Spleen (tissue), 11 donors: Measurements from ENCODE around the gene UNC50. TPM values are rescaled to one million over a fixed set of nuclear protein-coding genes. Genes with fewer than 3 reads are reported as not detected.

Source experiments
- DNase-seq: peaks from one replicate; pipeline ENCODE4 v3.0.0-alpha.2; 2020
- H3K27ac ChIP-seq, 8 donors: fragments of 200-600 bp; sonication (generic) in 7 of 8; 1 replicate in 4 of 8; 2 replicates in 4 of 8; pipeline versions ENCODE4 v1.5.0 to v1.8.0; 2016 to 2021; ENCODE audit warnings: inconsistent platforms in 4 of 8, mild to moderate bottlenecking in 4 of 8, moderate library complexity in 1 of 8
- H3K27me3 ChIP-seq, 7 donors: fragments of 200-600 bp; sonication (generic) in 6 of 7; replicated peaks in 1 of 7; 1 replicate in 4 of 7; 2 replicates in 3 of 7; pipeline versions ENCODE4 v1.5.0 to v1.8.0; 2016 to 2021; ENCODE audit warnings: inconsistent platforms in 3 of 7, mild to moderate bottlenecking in 1 of 7
- H3K36me3 ChIP-seq, 6 donors: fragments of 200-600 bp; sonication (generic) in 5 of 6; 1 replicate in 4 of 6; 2 replicates in 2 of 6; pipeline versions ENCODE4 v1.5.0 to v1.8.0; 2016 to 2021; ENCODE audit warnings: inconsistent platforms in 2 of 6
- H3K4me1 ChIP-seq, 6 donors: fragments of 200-600 bp; sonication (generic) in 5 of 6; 1 replicate in 3 of 6; 2 replicates in 3 of 6; pipeline versions ENCODE4 v1.5.0 to v1.8.0; 2016 to 2021; ENCODE audit warnings: inconsistent platforms in 3 of 6
- H3K4me3 ChIP-seq, 8 donors: fragments of 200-600 bp; sonication (generic) in 7 of 8; 1 replicate in 4 of 8; 2 replicates in 4 of 8; pipeline versions ENCODE4 v1.5.0 to v1.8.0; 2016 to 2021; ENCODE audit warnings: inconsistent platforms in 4 of 8, mild to moderate bottlenecking in 4 of 8, moderate library complexity in 2 of 8
- H3K9me3 ChIP-seq, 8 donors: fragments of 200-600 bp; sonication (generic) in 7 of 8; 1 replicate in 4 of 8; 2 replicates in 4 of 8; pipeline versions ENCODE4 v1.5.0 to v1.8.0; 2016 to 2021; ENCODE audit warnings: inconsistent platforms in 4 of 8
- CTCF ChIP-seq, 11 experiments: fragments of 200-600 bp in 7 of 11; fragments of 450-650 bp in 4 of 11; sonication (generic) in 4 of 11; IDR thresholded peaks in 8 of 11; conservative IDR thresholded peaks in 3 of 11; 1 replicate in 7 of 11; 2 replicates in 4 of 11; pipeline versions ENCODE4 v1.4.0 to v1.8.0; 2016 to 2021; ENCODE audit warnings: antibody characterized with exemption in 11 of 11, inconsistent platforms in 4 of 11, mild to moderate bottlenecking in 1 of 11
- POLR2A ChIP-seq, 3 donors: fragments of 450-650 bp; IDR thresholded peaks; one replicate each; pipeline ENCODE4 v1.5.1; 2017; ENCODE audit warnings: antibody characterized with exemption in 3 of 3, mild to moderate bottlenecking in 1 of 3
- POLR2AphosphoS5 ChIP-seq, 3 donors: sonication (generic); formaldehyde crosslinking; IDR thresholded peaks; one replicate each; pipeline ENCODE4 v1.5.1; 2017; ENCODE audit warnings: antibody characterized with exemption in 3 of 3
- WGBS, 5 donors: extraction: QIAGEN DNeasy Blood & Tissue Kit in 3 of 5; methylation state at CpG; one replicate each; pipeline versions ENCODE4 v1.1.5 to v1.1.7; 2013 to 2018; 5-methylcytosine and 5-hydroxymethylcytosine counted together
- intact Hi-C: fragments of 100-400 bp; cut with DNase I; formaldehyde crosslinking; loops from one replicate; pipeline ENCODE4 v1.15.0; 2023; ENCODE audit warnings: low total_unique reads
- polyA plus RNA-seq, 3 donors: library from polyadenylated mRNA; stranded (reverse); fragments of 200-250 nt; gene quantifications; one replicate each; pipeline ENCODE4 v1.2.1, GENCODE V29; 2013
- total RNA-seq, 7 donors: library from RNA; depleted of rRNA in 3 of 7; stranded (reverse); fragments of >200 nt in 3 of 7; fragmentation: NEBNext Ultra II Directional in 4 of 7; extraction: Animal tissue kit (Norgen Biotek cat#: 25700) in 4 of 7; gene quantifications; one replicate each; pipeline versions ENCODE4 v1.1.0 to v1.2.1, GENCODE V29; 2016 to 2021
- donor health status: healthy with polysubstance abuse.
- donor health status: DM: no; HTN: no; CAD: no; lungs with moderate emphysema.
- donor health status: DM: no; HTN: no; CAD: no.
- donor health status: Bipolar disorder and iron deficiency.
- donor health status: healthy.
- donor health status: DM: no; HTN: no; CAD: no.
- donor health status: DM: yes; HTN: yes; CAD: no.

Gene UNC50
- total and polyA plus RNA-seq, 10 donors, result 32.1 to 56.5 (median 43.3) TPM

GRCh38 chr2:98564541-98565132 is 43.8 kb upstream of the UNC50 start:
- intact Hi-C loops, result no loop called here
- no peaks in the 10 kb centered on the region for H3K27me3 ChIP-seq
- peaks cover 0 to 100% (median 82%) of the 10 kb centered on the region in 6 donors for H3K36me3 ChIP-seq
- TF ChIP-seq POLR2AphosphoS5 (IDR thresholded peaks at IDR 0.05), result peak in 2 of 3 donors; percentile 12 to 33
- no peak for TF ChIP-seq POLR2A (IDR thresholded peaks at IDR 0.05)
- no peak overlapping the region for H3K4me3 ChIP-seq
- no peak overlapping the region for H3K27ac ChIP-seq
- H3K4me1 ChIP-seq, result peaks cover 0 to 9% (median 0%) of the 10 kb centered on the region in 6 donors
- no peaks in the 10 kb centered on the region for H3K9me3 ChIP-seq
- no peak for DNase-seq
- WGBS, 5 donors, result 78 to 89% (median 81%) methylated on average over 16 to 17 of the region's 17 CpGs

GRCh38 chr2:98565286-98565860 is 43.0 kb upstream of the UNC50 start:
- Histone ChIP-seq H3K27ac (no peak overlapping the region), H3K27me3 (no peaks in the 10 kb centered on the region), H3K4me1 (peaks cover 0 to 7% (median 0%) of the 10 kb centered on the region in 6 donors), H3K4me3 (no peak overlapping the region), H3K36me3 (peaks cover 0 to 100% (median 83%) of the 10 kb centered on the region in 6 donors), H3K9me3 (no peaks in the 10 kb centered on the region)
- DNase-seq, result no peak
- no peak for TF ChIP-seq POLR2AphosphoS5 (IDR thresholded peaks at IDR 0.05)
- TF ChIP-seq CTCF (IDR thresholded peaks at IDR 0.05 in 8 of 11, conservative IDR thresholded peaks at IDR 0.05 in 3 of 11), result no peak
- TF ChIP-seq POLR2A (IDR thresholded peaks at IDR 0.05), result no peak
- intact Hi-C loops, result no loop called here
- WGBS, 5 donors, result 74 to 93% (median 84%) methylated on average over 9 of the region's 9 CpGs

- Histone ChIP-seq H3K27ac (no peak overlapping the region), H3K36me3 (peaks cover 0 to 100% (median 85%) of the 10 kb centered on the region in 6 donors), H3K4me3 (no peak overlapping the region), H3K9me3 (no peaks in the 10 kb centered on the region), H3K4me1 (peaks cover 0 to 7% (median 0%) of the 10 kb centered on the region in 6 donors), H3K27me3 (no peaks in the 10 kb centered on the region)
- no peak for DNase-seq
- TF ChIP-seq CTCF (IDR thresholded peaks at IDR 0.05 in 8 of 11, conservative IDR thresholded peaks at IDR 0.05 in 3 of 11), result no peak
- TF ChIP-seq POLR2A (IDR thresholded peaks at IDR 0.05), result no peak
- TF ChIP-seq POLR2AphosphoS5 (IDR thresholded peaks at IDR 0.05), result no peak
- intact Hi-C loops, result no loop called here
- 94 to 97% (median 96%) methylated on average over 19 of the region's 19 CpGs for WGBS, 5 donors
Observed at GRCh38 chr2:98565941-98566340, 42.4 kb upstream of the UNC50 start.

- H3K36me3 ChIP-seq, result peaks cover 0 to 100% (median 94%) of the 10 kb centered on the region in 6 donors
- no peaks in the 10 kb centered on the region for H3K9me3 ChIP-seq
- no peak overlapping the region for H3K4me3 ChIP-seq
- no peak overlapping the region for H3K27ac ChIP-seq
- no peak for DNase-seq
- intact Hi-C loops, result no loop called here
- TF ChIP-seq POLR2AphosphoS5 (IDR thresholded peaks at IDR 0.05), result no peak
- no peak for TF ChIP-seq POLR2A (IDR thresholded peaks at IDR 0.05)
- no peak for TF ChIP-seq CTCF (IDR thresholded peaks at IDR 0.05 in 8 of 11, conservative IDR thresholded peaks at IDR 0.05 in 3 of 11)
- H3K27me3 ChIP-seq, result no peaks in the 10 kb centered on the region
- 93 to 97% (median 96%) methylated on average over 10 to 11 of the region's 11 CpGs for WGBS, 5 donors
- H3K4me1 ChIP-seq, result peaks cover 0 to 7% (median 0%) of the 10 kb centered on the region in 6 donors
Observed at GRCh38 chr2:98568161-98568956, 40.0 kb upstream of the UNC50 start.
